OCI-LY7 (cell line): ENCODE data around the gene PMCH. TPM values are rescaled to one million over a fixed set of nuclear protein-coding genes. Genes with fewer than 3 reads are reported as not detected.

Source experiments
- BruUV-seq: library from RNA; stranded (reverse); fragments of 400-500 nt; replicated peaks from 2 replicates; lab custom pipeline; 2021; lab: Mats Ljungman, UMichigan
- CTCF ChIA-PET: fragments of 300-600 bp; sonication (Branson Sonifier 250); formaldehyde crosslinking; loops from one replicate; lab custom pipeline; 2022; ENCODE audit warnings: antibody characterized with exemption; ENCODE audit not compliant: unreplicated experiment; lab: Charles Lee
- POLR2A ChIA-PET: fragments of 300-600 bp; sonication (Branson Sonifier 250); formaldehyde crosslinking; loops from one replicate; lab custom pipeline; 2022; ENCODE audit warnings: antibody characterized with exemption; lab: Charles Lee
- DNase-seq: peaks from one replicate; pipeline ENCODE4 v3.0.0-alpha.2; 2015; ENCODE audit warnings: low spot score
- H2AFZ ChIP-seq: fragments of 200-600 bp; sonication (generic), shearing (Covaris generic); 2 replicates; pipeline ENCODE4 v1.6.1; 2014; ENCODE audit warnings: mild to moderate bottlenecking, antibody characterized with exemption, low read length, moderate library complexity
- H3K27ac ChIP-seq: fragments of 200-600 bp; sonication (generic); 2 replicates; pipeline ENCODE4 v1.5.1; 2014; ENCODE audit warnings: mixed run types, low read depth, mild to moderate bottlenecking, moderate library complexity, low read length, inconsistent platforms; ENCODE audit not compliant: poor library complexity, severe bottlenecking
- H3K36me3 ChIP-seq: fragments of 200-600 bp; sonication (generic); 2 replicates; pipeline ENCODE4 v1.6.1; 2014; ENCODE audit warnings: mild to moderate bottlenecking, antibody characterized with exemption, low read length, moderate library complexity, mixed read lengths; ENCODE audit not compliant: insufficient read depth
- H3K4me1 ChIP-seq: fragments of 200-600 bp; sonication (generic); 2 replicates; pipeline ENCODE4 v1.5.1; 2014; ENCODE audit warnings: mild to moderate bottlenecking, low read length; ENCODE audit not compliant: insufficient read depth, poor library complexity, severe bottlenecking
- H3K4me2 ChIP-seq: fragments of 200-600 bp; sonication (generic); 2 replicates; pipeline ENCODE4 v1.6.1; 2014; ENCODE audit warnings: mild to moderate bottlenecking, low read length
- H3K4me3 ChIP-seq: fragments of 200-600 bp; sonication (generic); 2 replicates; pipeline ENCODE4 v1.5.1; 2014; ENCODE audit warnings: mild to moderate bottlenecking, low read depth, low read length; ENCODE audit not compliant: poor library complexity, severe bottlenecking
- H3K79me2 ChIP-seq: fragments of 200-600 bp; sonication (generic); 2 replicates; pipeline ENCODE4 v1.6.1; 2016; ENCODE audit warnings: low read depth, mild to moderate bottlenecking, low read length, moderate library complexity, mixed read lengths; ENCODE audit not compliant: insufficient read depth
- H3K9me2 ChIP-seq: fragments of 200-600 bp; sonication (generic); 2 replicates; pipeline ENCODE4 v1.6.1; 2016; ENCODE audit warnings: mild to moderate bottlenecking, low read length, mixed read lengths; ENCODE audit not compliant: insufficient read depth
- H3K9me3 ChIP-seq: fragments of 200-600 bp; sonication (generic); 2 replicates; pipeline ENCODE4 v1.6.1; 2014; ENCODE audit warnings: mild to moderate bottlenecking, mixed run types, low read length, mixed read lengths
- H4K20me1 ChIP-seq: fragments of 200-600 bp; sonication (generic); 2 replicates; pipeline ENCODE4 v1.6.1; 2014; ENCODE audit warnings: mild to moderate bottlenecking, antibody characterized with exemption, low read length, moderate library complexity, mixed read lengths; ENCODE audit not compliant: insufficient read depth
- EZH2phosphoT487 ChIP-seq: fragments of 200-600 bp; sonication (generic); IDR thresholded peaks from 2 replicates; pipeline ENCODE4 v1.6.1; 2018; ENCODE audit warnings: low read depth, borderline replicate concordance, mild to moderate bottlenecking, mixed run types, antibody characterized with exemption, low read length, moderate library complexity, mixed read lengths
- intact Hi-C: fragments of 100-400 bp; cut with micrococcal nuclease; formaldehyde crosslinking; loops from one replicate; pipeline ENCODE4 v1.10.0; 2022; ENCODE audit not compliant: unreplicated experiment
- total RNA-seq, 2 experiments: library from RNA; depleted of rRNA in 1 of 2; stranded (reverse); fragments of >200 nt in 1 of 2; shearing (Covaris generic) in 1 of 2; gene quantifications; 2 replicates each; pipeline ENCODE4 v1.2.3, GENCODE V29; 2014 to 2022
- TF ChIP-seq, protein P1 (sequence below): fragments of 200-600 bp; sonication (generic); conservative IDR thresholded peaks from 2 replicates; pipeline ENCODE4 v1.5.1; 2014; ENCODE audit warnings: mild to moderate bottlenecking, antibody characterized with exemption, low read length, moderate library complexity, mixed read lengths

PMCH gene
- total RNA-seq, 2 experiments from 2014 or later: not detected

DNA sequence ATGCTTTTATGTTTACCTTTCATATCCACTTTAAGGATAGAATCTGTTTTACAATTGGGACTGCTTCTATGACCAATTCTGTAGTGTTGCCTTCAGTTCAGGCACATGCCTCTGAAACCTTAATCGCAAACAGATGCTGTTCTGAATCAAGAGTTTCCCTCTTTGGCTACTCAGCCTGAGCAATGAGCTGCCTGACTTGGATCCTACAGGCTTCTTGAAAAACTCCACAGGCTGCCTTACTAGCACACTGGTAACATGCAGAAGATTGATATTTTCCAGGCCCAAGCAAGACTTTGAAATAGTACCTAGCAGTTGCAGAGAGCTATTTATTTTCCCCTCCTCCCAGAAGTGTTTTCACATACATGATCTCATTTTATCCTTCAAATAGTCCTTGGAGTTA is 34.8 kb upstream of the PMCH start:
- BruUV-seq: no TSS peak
- Histone ChIP-seq H3K9me3 (no peaks in the 10 kb centered on the region), H3K27ac (no peak overlapping the region), H3K36me3 (no peaks in the 10 kb centered on the region), H3K4me1 (no peaks in the 10 kb centered on the region), H3K4me2 (no peak overlapping the region), H3K79me2 (no peaks in the 10 kb centered on the region), H3K4me3 (no peak overlapping the region), H4K20me1 (no peaks in the 10 kb centered on the region), H3K9me2 (no peaks in the 10 kb centered on the region), H2AFZ (no peak overlapping the region)
- intact Hi-C loops: no loop called here
- ChIA-PET CTCF (no interaction called here), POLR2A (no interaction called here)
- DNase-seq: no peak
- no peak for TF ChIP-seq EZH2phosphoT487
- TF ChIP-seq, protein P1, sequence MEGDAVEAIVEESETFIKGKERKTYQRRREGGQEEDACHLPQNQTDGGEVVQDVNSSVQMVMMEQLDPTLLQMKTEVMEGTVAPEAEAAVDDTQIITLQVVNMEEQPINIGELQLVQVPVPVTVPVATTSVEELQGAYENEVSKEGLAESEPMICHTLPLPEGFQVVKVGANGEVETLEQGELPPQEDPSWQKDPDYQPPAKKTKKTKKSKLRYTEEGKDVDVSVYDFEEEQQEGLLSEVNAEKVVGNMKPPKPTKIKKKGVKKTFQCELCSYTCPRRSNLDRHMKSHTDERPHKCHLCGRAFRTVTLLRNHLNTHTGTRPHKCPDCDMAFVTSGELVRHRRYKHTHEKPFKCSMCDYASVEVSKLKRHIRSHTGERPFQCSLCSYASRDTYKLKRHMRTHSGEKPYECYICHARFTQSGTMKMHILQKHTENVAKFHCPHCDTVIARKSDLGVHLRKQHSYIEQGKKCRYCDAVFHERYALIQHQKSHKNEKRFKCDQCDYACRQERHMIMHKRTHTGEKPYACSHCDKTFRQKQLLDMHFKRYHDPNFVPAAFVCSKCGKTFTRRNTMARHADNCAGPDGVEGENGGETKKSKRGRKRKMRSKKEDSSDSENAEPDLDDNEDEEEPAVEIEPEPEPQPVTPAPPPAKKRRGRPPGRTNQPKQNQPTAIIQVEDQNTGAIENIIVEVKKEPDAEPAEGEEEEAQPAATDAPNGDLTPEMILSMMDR: no peak

DNA sequence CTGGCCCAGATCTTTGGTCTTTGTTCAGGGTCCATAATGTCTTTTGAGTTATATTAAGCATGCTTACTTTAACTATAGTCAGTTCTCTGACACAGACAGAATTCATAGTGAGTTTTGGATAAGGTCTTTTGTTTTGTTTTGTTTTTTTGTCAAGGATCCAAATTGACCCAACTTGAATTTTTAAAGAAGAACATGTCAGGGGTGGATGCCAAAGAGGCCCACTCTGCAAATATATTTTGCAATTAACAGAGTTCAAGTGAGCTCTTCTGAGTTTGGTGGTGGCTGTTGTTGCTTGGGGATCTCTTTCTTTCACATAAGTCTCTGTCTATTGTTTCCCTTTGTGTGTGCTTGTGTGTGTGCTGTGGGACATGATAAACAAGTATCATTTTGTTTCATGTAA is 34.4 kb upstream of the PMCH start:
- no peak overlapping the region for H3K4me3 ChIP-seq
- ChIA-PET CTCF (no interaction called here), POLR2A (no interaction called here)
- no peaks in the 10 kb centered on the region for H4K20me1 ChIP-seq
- TF ChIP-seq EZH2phosphoT487: no peak
- TF ChIP-seq, protein P1: no peak
- no peak overlapping the region for H2AFZ ChIP-seq
- no peaks in the 10 kb centered on the region for H3K79me2 ChIP-seq
- intact Hi-C loops: no loop called here
- no peak overlapping the region for H3K4me2 ChIP-seq
- H3K27ac ChIP-seq: no peak overlapping the region
- no peak for DNase-seq
- no peaks in the 10 kb centered on the region for H3K4me1 ChIP-seq
- H3K9me3 ChIP-seq: no peaks in the 10 kb centered on the region
- no peaks in the 10 kb centered on the region for H3K36me3 ChIP-seq
- BruUV-seq: no TSS peak
- no peaks in the 10 kb centered on the region for H3K9me2 ChIP-seq

DNA sequence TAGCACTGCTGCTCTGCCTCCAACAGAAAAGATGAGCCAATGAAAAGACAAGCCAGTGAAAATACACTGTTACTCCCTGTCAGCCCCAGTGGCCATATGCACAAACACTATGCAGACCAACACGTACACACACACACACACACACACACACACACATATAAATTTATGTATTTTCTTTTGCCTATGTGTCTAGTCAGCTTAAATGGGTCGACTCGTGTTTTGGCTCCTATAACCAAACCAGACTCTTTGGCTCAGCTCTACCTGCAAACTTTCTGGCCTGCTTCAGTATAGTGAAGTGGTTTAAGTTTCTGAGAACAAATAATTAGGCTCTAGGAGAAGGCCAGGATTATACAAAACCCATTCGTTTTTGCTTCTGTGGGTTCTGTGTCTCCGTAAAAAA is 30.3 kb upstream of the PMCH start:
- BruUV-seq: no TSS peak

More for the DNA sequence above, 30.3 kb upstream of the PMCH start:
- Histone ChIP-seq H3K27ac (no peak overlapping the region), H4K20me1 (no peaks in the 10 kb centered on the region), H2AFZ (no peak overlapping the region), H3K36me3 (no peaks in the 10 kb centered on the region), H3K9me2 (no peaks in the 10 kb centered on the region), H3K4me2 (no peak overlapping the region), H3K79me2 (no peaks in the 10 kb centered on the region), H3K4me1 (no peaks in the 10 kb centered on the region), H3K9me3 (no peaks in the 10 kb centered on the region), H3K4me3 (no peak overlapping the region)
- TF ChIP-seq, protein P1: no peak
- no peak for TF ChIP-seq EZH2phosphoT487
- intact Hi-C loops: no loop called here
- ChIA-PET CTCF (no interaction called here), POLR2A (no interaction called here)
- DNase-seq: no peak
